H1 (cell line): ENCODE results near the gene NAALADL1. TPM values are rescaled to one million over a fixed set of nuclear protein-coding genes. Genes with fewer than 3 reads are reported as not detected.

Experiments used
- CTCF ChIA-PET: fragments of 300-600 bp; sonication (Branson Sonifier 250); formaldehyde crosslinking; loops from one replicate; lab custom pipeline; 2021; ENCODE audit not compliant: partially characterized antibody; lab: Charles Lee
- POLR2A ChIA-PET: fragments of 300-600 bp; sonication (Branson Sonifier 250); formaldehyde crosslinking; loops from one replicate; lab custom pipeline; 2021; ENCODE audit warnings: inconsistent platforms; ENCODE audit not compliant: partially characterized antibody; lab: Charles Lee
- DNase-seq, 2 experiments: peaks; one replicate each; pipeline versions ENCODE4 v3.0.0 to v3.0.0-alpha.2; 2010 to 2022; ENCODE audit warnings: low spot score in 2 of 2, low read depth in 1 of 2, mixed read lengths in 1 of 2
- FAIRE-seq: peaks from 2 replicates; lab custom pipeline; 2011; peaks lifted over from hg19 to GRCh38; lab: Jason Lieb, UNC
- H2AFZ ChIP-seq: 2 replicates; pipeline ENCODE4 v1.8.1; 2012; ENCODE audit warnings: low read length, inconsistent platforms
- H2AK5ac ChIP-seq: 2 replicates; pipeline ENCODE4 v1.6.1; 2013; ENCODE audit warnings: low read depth, low read length
- H2BK120ac ChIP-seq: replicated peaks from 2 replicates; pipeline ENCODE3; 2013; ENCODE audit warnings: low read depth, low read length, inconsistent platforms
- H2BK12ac ChIP-seq: 2 replicates; pipeline ENCODE4 v1.6.1; 2013; ENCODE audit warnings: low read depth, low read length
- H2BK15ac ChIP-seq: 2 replicates; pipeline ENCODE4 v1.6.1; 2013; ENCODE audit warnings: low read length
- H2BK20ac ChIP-seq: 2 replicates; pipeline ENCODE4 v1.6.1; 2013; ENCODE audit warnings: low read length
- H2BK5ac ChIP-seq: 2 replicates; pipeline ENCODE4 v1.6.1; 2013; ENCODE audit warnings: low read depth, low read length
- H3K14ac ChIP-seq: 2 replicates; pipeline ENCODE4 v1.6.1; 2013; ENCODE audit warnings: inconsistent platforms; ENCODE audit not compliant: insufficient read length
- H3K18ac ChIP-seq: 2 replicates; pipeline ENCODE4 v1.6.1; 2013; ENCODE audit warnings: low read length; ENCODE audit errors: extremely low read depth
- H3K23ac ChIP-seq: 2 replicates; pipeline ENCODE4 v1.6.1; 2013; ENCODE audit warnings: inconsistent platforms; ENCODE audit not compliant: insufficient read length
- H3K23me2 ChIP-seq: 2 replicates; pipeline ENCODE4 v1.6.1; 2013; ENCODE audit warnings: low read depth, low read length
- H3K27ac ChIP-seq: 2 replicates; pipeline ENCODE4 v1.6.1; 2011; ENCODE audit warnings: low read depth, low read length, inconsistent platforms
- H3K27me3 ChIP-seq, 4 experiments: replicated peaks in 1 of 4; 1 replicate in 1 of 4; 2 replicates in 3 of 4; pipeline versions ENCODE4 v1.6.1 to v1.8.1; 2011 to 2013; ENCODE audit warnings: low read length in 3 of 4, mild to moderate bottlenecking in 3 of 4, inconsistent platforms in 2 of 4, mixed read lengths in 2 of 4, moderate library complexity in 1 of 4; ENCODE audit not compliant: control insufficient read depth in 3 of 4, insufficient read depth in 3 of 4; ENCODE audit errors: extremely low read depth in 1 of 4
- H3K36me3 ChIP-seq, 4 experiments: 2 replicates each; pipeline versions ENCODE4 v1.6.1 to v1.8.1; 2011 to 2013; ENCODE audit warnings: mild to moderate bottlenecking in 4 of 4, low read length in 3 of 4, moderate library complexity in 2 of 4, control low read depth in 1 of 4, inconsistent platforms in 1 of 4; ENCODE audit not compliant: insufficient read depth in 4 of 4, control insufficient read depth in 2 of 4
- H3K4ac ChIP-seq: replicated peaks from 2 replicates; pipeline ENCODE3; 2013; ENCODE audit warnings: low read length, low read depth, mixed read lengths, inconsistent platforms; ENCODE audit not compliant: insufficient read length
- H3K4me1 ChIP-seq, 4 experiments: replicated peaks in 1 of 4; 1 replicate in 1 of 4; 2 replicates in 3 of 4; pipeline versions ENCODE4 v1.6.1 to v1.8.1; 2011 to 2013; ENCODE audit warnings: low read length in 3 of 4, inconsistent platforms in 2 of 4, mixed read lengths in 1 of 4; ENCODE audit not compliant: insufficient read depth in 4 of 4, control insufficient read depth in 3 of 4
- H3K4me2 ChIP-seq, 2 experiments: 2 replicates each; pipeline versions ENCODE4 v1.6.1 to v1.8.1; 2011 to 2013; ENCODE audit warnings: low read depth in 2 of 2, low read length in 2 of 2, control low read depth in 1 of 2, inconsistent platforms in 1 of 2, mild to moderate bottlenecking in 1 of 2; ENCODE audit not compliant: insufficient read depth in 1 of 2
- H3K4me3 ChIP-seq, 4 experiments: fragments of 200-600, 300-600 bp in 1 of 4; sonication (generic), shearing (Covaris generic), sonication (Bioruptor Twin) in 1 of 4; 2 replicates each; pipeline versions ENCODE4 v1.5.1 to v1.8.1; 2011 to 2016; ENCODE audit warnings: low read length in 4 of 4, low read depth in 3 of 4, control low read depth in 2 of 4, inconsistent platforms in 2 of 4, mild to moderate bottlenecking in 2 of 4, mixed read lengths in 1 of 4, moderate library complexity in 1 of 4; ENCODE audit not compliant: insufficient read depth in 2 of 4; ENCODE audit errors: extremely low read depth in 1 of 4
- H3K56ac ChIP-seq: replicated peaks from 2 replicates; pipeline ENCODE3; 2013; ENCODE audit warnings: low read depth, mild to moderate bottlenecking, mixed read lengths, low read length, inconsistent platforms; ENCODE audit not compliant: insufficient read length
- H3K79me1 ChIP-seq: 2 replicates; pipeline ENCODE4 v1.6.1; 2013; ENCODE audit warnings: low read depth, low read length, control low read depth
- H3K79me2 ChIP-seq, 2 experiments: 2 replicates each; pipeline versions ENCODE4 v1.6.1 to v1.8.1; 2012 to 2013; ENCODE audit warnings: low read length in 2 of 2, mild to moderate bottlenecking in 2 of 2, inconsistent platforms in 1 of 2; ENCODE audit not compliant: insufficient read depth in 2 of 2, control insufficient read depth in 1 of 2
- H3K9ac ChIP-seq, 4 experiments: replicated peaks in 1 of 4; 1 replicate in 1 of 4; 2 replicates in 3 of 4; pipeline versions ENCODE4 v1.6.1 to v1.8.1; 2011 to 2013; ENCODE audit warnings: low read depth in 3 of 4, low read length in 3 of 4, control low read depth in 2 of 4, mild to moderate bottlenecking in 2 of 4, moderate library complexity in 2 of 4, inconsistent platforms in 1 of 4; ENCODE audit errors: extremely low read depth in 1 of 4
- H3K9me3 ChIP-seq, 2 experiments: 2 replicates each; pipeline versions ENCODE4 v1.6.1 to v1.8.1; 2012 to 2013; ENCODE audit warnings: mild to moderate bottlenecking in 2 of 2, moderate library complexity in 2 of 2, control low read depth in 1 of 2, inconsistent platforms in 1 of 2, low read depth in 1 of 2, low read length in 1 of 2, mixed read lengths in 1 of 2; ENCODE audit not compliant: insufficient read depth in 2 of 2
- H4K20me1 ChIP-seq, 2 experiments: replicated peaks in 1 of 2; 2 replicates each; pipeline versions ENCODE3 to v1.8.1; 2011 to 2013; ENCODE audit warnings: inconsistent platforms in 2 of 2, low read length in 2 of 2, mild to moderate bottlenecking in 1 of 2; ENCODE audit not compliant: insufficient read depth in 2 of 2, control insufficient read depth in 1 of 2
- H4K5ac ChIP-seq: 2 replicates; pipeline ENCODE4 v1.6.1; 2013; ENCODE audit warnings: low read length, low read depth, mixed read lengths, inconsistent platforms; ENCODE audit not compliant: insufficient read length
- H4K8ac ChIP-seq: 2 replicates; pipeline ENCODE4 v1.8.0; 2013; ENCODE audit warnings: mild to moderate bottlenecking, moderate library complexity, low read length, inconsistent platforms; ENCODE audit not compliant: insufficient read depth; ENCODE audit errors: extremely low read depth
- H4K91ac ChIP-seq: replicated peaks from 2 replicates; pipeline ENCODE3; 2013; ENCODE audit warnings: low read length, mixed read lengths, inconsistent platforms; ENCODE audit not compliant: insufficient read length
- GABPA ChIP-seq: IDR thresholded peaks from 2 replicates; pipeline ENCODE4 v1.6.1; 2011; ENCODE audit warnings: mild to moderate bottlenecking, low read length, moderate library complexity, borderline replicate concordance; ENCODE audit not compliant: insufficient read depth
- HDAC2 ChIP-seq, 2 experiments: fragments of 300-600 bp in 1 of 2; sonication (generic) in 1 of 2; IDR thresholded peaks; 2 replicates each; pipeline ENCODE4 v1.6.1; 2011 to 2012; ENCODE audit warnings: low read depth in 2 of 2, low read length in 2 of 2, mild to moderate bottlenecking in 2 of 2, moderate library complexity in 2 of 2, borderline replicate concordance in 1 of 2, inconsistent platforms in 1 of 2
- JUN ChIP-seq: IDR thresholded peaks from 2 replicates; pipeline ENCODE4 v1.6.1; 2011; ENCODE audit warnings: low read depth, mild to moderate bottlenecking, improper control_type of control experiment, low read length
- JUND ChIP-seq: IDR thresholded peaks from 2 replicates; pipeline ENCODE4 v1.6.1; 2011; ENCODE audit warnings: mild to moderate bottlenecking, improper control_type of control experiment, low read length
- NRF1 ChIP-seq: IDR thresholded peaks from 2 replicates; pipeline ENCODE4 v1.6.1; 2011; ENCODE audit warnings: mild to moderate bottlenecking, low read depth, low read length, improper control_type of control experiment
- RFX5 ChIP-seq: IDR thresholded peaks from 2 replicates; pipeline ENCODE4 v1.6.1; 2011; ENCODE audit warnings: low read depth, low read length, improper control_type of control experiment, borderline replicate concordance
- WGBS, 2 experiments: shearing (Covaris generic) in 1 of 2; methylation state at CpG; one replicate each; pipeline versions ENCODE4 v1.1.6 to v1.1.7; 2013 to 2015; ENCODE audit warnings: low lambda C conversion rate in 2 of 2, mixed read lengths in 2 of 2, inconsistent platforms in 1 of 2, low coverage in 1 of 2, missing lambda C conversion rate in 1 of 2; ENCODE audit not compliant: insufficient replicate concordance in 2 of 2, insufficient coverage in 1 of 2, insufficient read length in 1 of 2; ENCODE audit errors: extremely low coverage in 1 of 2, missing lambda C conversion rate in 1 of 2; 5-methylcytosine and 5-hydroxymethylcytosine counted together
- polyA plus RNA-seq, 7 experiments: library from polyadenylated mRNA; depleted of rRNA in 3 of 7; stranded (reverse) in 5 of 7; unstranded in 2 of 7; fragments of >200 nt in 5 of 7; fragments of 200-250 nt in 2 of 7; gene quantifications; 1 replicate in 5 of 7; 2 replicates in 1 of 7; 4 replicates in 1 of 7; pipeline versions ENCODE4 v1.2.1 to v1.2.3, GENCODE V29; 2011 to 2013; ENCODE audit warnings: missing spikeins in 2 of 7, mixed read lengths in 2 of 7
- total RNA-seq: library from RNA; stranded (reverse); fragmentation: NEBNext Ultra II Directional; extraction: Animal tissue kit (Norgen Biotek cat#: 25700); gene quantifications from 2 replicates; pipeline ENCODE4 v1.2.1, GENCODE V29; 2021
- TF ChIP-seq, protein P1 (sequence below), 3 experiments: IDR thresholded peaks; 1 replicate in 2 of 3; 2 replicates in 1 of 3; pipeline versions ENCODE4 v1.5.1 to v1.6.1; 2011; ENCODE audit warnings: low read length in 3 of 3, mild to moderate bottlenecking in 3 of 3, inconsistent platforms in 2 of 3, low read depth in 1 of 3, moderate library complexity in 1 of 3; ENCODE audit not compliant: insufficient read depth in 1 of 3; ENCODE audit errors: control extremely low read depth in 1 of 3

The NAALADL1 gene
- total and polyA plus RNA-seq, 2 of the 8 experiments (the other 6 are each of a cell fraction or from before 2014, with no cell fraction given), result 7.5 to 9.9 TPM

DNA sequence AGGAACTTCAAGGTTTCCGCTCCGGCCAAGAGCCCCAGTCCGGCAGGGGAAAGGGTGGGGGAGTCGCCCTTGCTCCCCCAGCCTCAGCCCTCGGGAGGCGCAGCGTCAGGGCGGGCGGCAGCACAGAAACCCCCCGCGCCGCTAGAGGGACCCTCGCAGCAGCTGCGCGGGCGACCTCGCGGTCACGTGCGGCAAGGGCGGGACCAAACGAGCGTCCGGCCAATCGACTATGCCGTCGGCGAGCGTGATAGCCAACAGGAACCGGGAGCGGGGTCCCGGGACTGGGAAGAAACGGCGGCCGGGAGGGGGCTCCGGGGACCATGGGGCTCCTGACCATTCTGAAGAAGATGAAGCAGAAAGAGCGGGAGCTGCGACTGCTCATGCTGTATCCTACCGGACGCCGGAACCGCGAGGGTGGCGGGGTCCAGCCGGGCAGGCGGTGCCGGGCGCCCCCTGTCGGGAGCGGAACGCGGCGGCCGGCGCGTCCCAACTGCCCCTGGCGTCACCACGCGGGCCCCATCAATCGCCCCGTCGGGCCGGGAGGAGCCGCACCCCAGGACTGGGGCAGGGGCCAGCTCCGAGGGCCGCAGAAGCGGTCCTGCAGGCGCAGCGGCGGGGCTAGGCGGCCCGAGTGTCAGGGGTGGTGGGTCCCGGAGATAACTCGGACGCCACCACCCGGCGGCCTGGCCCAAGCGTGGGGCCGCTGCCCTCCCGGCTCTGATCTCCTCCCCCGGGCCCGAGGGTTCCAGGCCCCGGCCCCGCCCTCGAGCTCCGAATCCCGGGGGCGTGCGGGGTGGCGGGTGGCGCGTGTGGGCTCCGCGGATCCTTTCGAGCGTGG is 44.2 kb downstream of the NAALADL1 start, which contains the start of gene ARL2:
Gene ARL2, plus strand, starts transcription at position 273 of the 838 bp plus-strand sequence. Its CDS starts 48 bp downstream, at position 321.
- Histone ChIP-seq H3K9ac (peak within 1 kb of the TSS in 3 of 4 experiments; percentile 65 to 79 (median 73); a peak in 6 of 7 replicates), H3K4ac (peak within 1 kb of the TSS; percentile 65), H2BK12ac (0 out of 2 replicates have a peak within 1 kb of the TSS, but pooled peaks have one; percentile 71), H3K56ac (peak within 1 kb of the TSS; percentile 90), H3K9me3 (no peaks in the 10 kb centered on the region), H4K5ac (peak within 1 kb of the TSS; percentile 86), H3K27ac (peak within 1 kb of the TSS; percentile 88), H4K20me1 (peaks cover 3 to 5% of the 10 kb centered on the region in 2 experiments), H3K4me3 (peak within 1 kb of the TSS; percentile 66 to 92 (median 86)), H4K8ac (peak within 1 kb of the TSS; percentile 81), H2BK20ac (no peak within 1 kb of the TSS), H3K79me1 (no peaks in the 10 kb centered on the region), H3K36me3 (peaks cover 0 to 9% (median 7%) of the 10 kb centered on the region in 4 experiments; a peak in 4 of 8 replicates), H3K27me3 (no peaks in the 10 kb centered on the region), H3K18ac (peak within 1 kb of the TSS; percentile 93), H2AFZ (peak within 1 kb of the TSS; percentile 1; the same call in 1 of the 2 replicates), H3K23ac (no peak within 1 kb of the TSS), H2BK5ac (0 out of 2 replicates have a peak within 1 kb of the TSS, but pooled peaks have one; percentile 30), H4K91ac (peak within 1 kb of the TSS; percentile 52), H2BK15ac (peak within 1 kb of the TSS; percentile 54; the same call in 1 of the 2 replicates), H3K14ac (no peak within 1 kb of the TSS), H2AK5ac (no peak within 1 kb of the TSS), H3K4me1 (peaks cover 0 to 7% (median under 1%) of the 10 kb centered on the region in 4 experiments; a peak in 4 of 7 replicates), H3K79me2 (peaks cover 0 to 10% of the 10 kb centered on the region in 2 experiments; a peak in 1 of 4 replicates), H3K23me2 (peaks cover 2% of the 10 kb centered on the region; the same call in 1 of the 2 replicates), H3K4me2 (peak within 1 kb of the TSS; percentile 2 to 92), H2BK120ac (no peak within 1 kb of the TSS)
- DNase-seq (peak; percentile 78 to 94), FAIRE-seq (no peak)
- CTCF ChIA-PET, result interaction anchor here (0.6 to 6.5 kb wide), 44 partner anchors 8 to 232 kb away, joined by 3 to 48 read pairs (median 5); partner anchors contain the start of genes BATF2, EHD1, NAALADL1 and SAC3D1
- POLR2A ChIA-PET, result interaction anchor here (0.7 to 3.7 kb wide), 20 partner anchors 9 to 235 kb away, joined by 3 to 20 read pairs (median 4); partner anchors contain the start of genes BATF2, FAU, GPHA2 and MRPL49
- WGBS, 2 experiments, result 1% methylated on average over 82 of the region's 96 CpGs; no CpG with 5 or more reads in 1 of the 2 experiments
- no peak for TF ChIP-seq RFX5
- TF ChIP-seq GABPA, result no peak
- TF ChIP-seq, protein P1, sequence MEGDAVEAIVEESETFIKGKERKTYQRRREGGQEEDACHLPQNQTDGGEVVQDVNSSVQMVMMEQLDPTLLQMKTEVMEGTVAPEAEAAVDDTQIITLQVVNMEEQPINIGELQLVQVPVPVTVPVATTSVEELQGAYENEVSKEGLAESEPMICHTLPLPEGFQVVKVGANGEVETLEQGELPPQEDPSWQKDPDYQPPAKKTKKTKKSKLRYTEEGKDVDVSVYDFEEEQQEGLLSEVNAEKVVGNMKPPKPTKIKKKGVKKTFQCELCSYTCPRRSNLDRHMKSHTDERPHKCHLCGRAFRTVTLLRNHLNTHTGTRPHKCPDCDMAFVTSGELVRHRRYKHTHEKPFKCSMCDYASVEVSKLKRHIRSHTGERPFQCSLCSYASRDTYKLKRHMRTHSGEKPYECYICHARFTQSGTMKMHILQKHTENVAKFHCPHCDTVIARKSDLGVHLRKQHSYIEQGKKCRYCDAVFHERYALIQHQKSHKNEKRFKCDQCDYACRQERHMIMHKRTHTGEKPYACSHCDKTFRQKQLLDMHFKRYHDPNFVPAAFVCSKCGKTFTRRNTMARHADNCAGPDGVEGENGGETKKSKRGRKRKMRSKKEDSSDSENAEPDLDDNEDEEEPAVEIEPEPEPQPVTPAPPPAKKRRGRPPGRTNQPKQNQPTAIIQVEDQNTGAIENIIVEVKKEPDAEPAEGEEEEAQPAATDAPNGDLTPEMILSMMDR (IDR thresholded peaks at IDR 0.05; ENCODE audit: control extremely low read depth in 1 of 3, insufficient read depth in 1 of 3, low read depth in 1 of 3, low read length in 3 of 3), result peak; percentile 53 to 81 (median 73)
- no peak for TF ChIP-seq NRF1
- TF ChIP-seq JUND, result no peak
- no peak for TF ChIP-seq HDAC2 (IDR thresholded peaks at IDR 0.05; ENCODE audit: borderline replicate concordance in 1 of 2, low read depth in 2 of 2, low read length in 2 of 2)
- TF ChIP-seq JUN, result no peak
